Natural killer cell (primary cell): Measurements from ENCODE around the gene C11orf91. TPM values are rescaled to one million over a fixed set of nuclear protein-coding genes. Genes with fewer than 3 reads are reported as not detected.
"Not testable (repeated sequence)": the region's sequence is repeated elsewhere in the genome, so short reads cannot be mapped to it uniquely, and the experiment has no call there.

Experiments
- ATAC-seq, 3 donors: fragments of 150-1000 bp in 2 of 3; fragments of 200-7000 bp in 1 of 3; cut with Tn5 transposase; 1 replicate in 1 of 3; 2 replicates in 2 of 3; pipeline ENCODE4 v1.10.0; 2021; ENCODE audit warnings: mild to moderate bottlenecking in 2 of 3, moderate library complexity in 2 of 3
- DNase-seq, 2 donors: peaks; one replicate each; pipeline versions ENCODE4 v3.0.0 to v3.0.0-alpha.2; 2013 to 2021; ENCODE audit warnings: mixed read lengths in 1 of 2
- H3K27ac ChIP-seq: one replicate; pipeline ENCODE4 v1.5.1; 2013; ENCODE audit warnings: mild to moderate bottlenecking, low read length
- H3K27me3 ChIP-seq: one replicate; pipeline ENCODE4 v1.6.1; 2013; ENCODE audit warnings: low read length; ENCODE audit not compliant: control insufficient read depth, insufficient read depth
- H3K36me3 ChIP-seq: one replicate; pipeline ENCODE4 v1.6.1; 2013; ENCODE audit warnings: low read length; ENCODE audit not compliant: control insufficient read depth, insufficient read depth
- H3K4me1 ChIP-seq: one replicate; pipeline ENCODE4 v1.6.1; 2013; ENCODE audit warnings: low read length; ENCODE audit not compliant: control insufficient read depth, insufficient read depth
- H3K4me3 ChIP-seq: one replicate; pipeline ENCODE4 v1.5.1; 2013; ENCODE audit warnings: low read length
- H3K9me3 ChIP-seq: one replicate; pipeline ENCODE4 v1.6.1; 2013; ENCODE audit warnings: low read length; ENCODE audit not compliant: control insufficient read depth, insufficient read depth
- H3K27ac Mint-ChIP-seq, 2 donors: one replicate each; pipeline ENCODE4 v1.8.0; 2022; ENCODE audit warnings: mild to moderate bottlenecking in 2 of 2, mixed read lengths in 2 of 2, moderate library complexity in 1 of 2
- H3K27me3 Mint-ChIP-seq, 2 donors: one replicate each; pipeline ENCODE4 v1.8.0; 2022; ENCODE audit warnings: low read depth in 2 of 2, mixed read lengths in 2 of 2
- H3K36me3 Mint-ChIP-seq: one replicate; pipeline ENCODE4 v1.8.0; 2022; ENCODE audit warnings: mixed read lengths
- H3K4me1 Mint-ChIP-seq, 2 donors: one replicate each; pipeline ENCODE4 v1.8.0; 2022; ENCODE audit warnings: mixed read lengths in 2 of 2
- H3K4me3 Mint-ChIP-seq: one replicate; pipeline ENCODE4 v1.8.0; 2022; ENCODE audit warnings: mild to moderate bottlenecking, moderate library complexity, mixed read lengths
- H3K9me3 Mint-ChIP-seq, 2 donors: one replicate each; pipeline ENCODE4 v1.8.0; 2022; ENCODE audit warnings: mixed read lengths in 2 of 2
- WGBS: methylation state at CpG from one replicate; pipeline ENCODE4 v1.1.7; 2013; ENCODE audit warnings: missing lambda C conversion rate; ENCODE audit not compliant: insufficient coverage; 5-methylcytosine and 5-hydroxymethylcytosine counted together
- intact Hi-C: fragments of 100-400 bp; cut with micrococcal nuclease; formaldehyde crosslinking; loops from one replicate; pipeline ENCODE4 v1.14.2; 2022
- total RNA-seq, 4 donors: library from RNA; stranded (reverse); fragments of 120-200 nt in 1 of 4; gene quantifications; one replicate each; pipeline versions ENCODE4 v1.2.3 to v1.2.4, GENCODE V29; 2013 to 2022
- TF ChIP-seq, protein P1 (sequence below): fragments of 200-600 bp; IDR thresholded peaks from one replicate; pipeline ENCODE4 v1.8.0; 2022; ENCODE audit warnings: antibody characterized with exemption

Gene C11orf91
- total RNA-seq, 3 donors from 2014 or later (not counting 1 experiment from before 2014, with no cell fraction given): not detected

DNA sequence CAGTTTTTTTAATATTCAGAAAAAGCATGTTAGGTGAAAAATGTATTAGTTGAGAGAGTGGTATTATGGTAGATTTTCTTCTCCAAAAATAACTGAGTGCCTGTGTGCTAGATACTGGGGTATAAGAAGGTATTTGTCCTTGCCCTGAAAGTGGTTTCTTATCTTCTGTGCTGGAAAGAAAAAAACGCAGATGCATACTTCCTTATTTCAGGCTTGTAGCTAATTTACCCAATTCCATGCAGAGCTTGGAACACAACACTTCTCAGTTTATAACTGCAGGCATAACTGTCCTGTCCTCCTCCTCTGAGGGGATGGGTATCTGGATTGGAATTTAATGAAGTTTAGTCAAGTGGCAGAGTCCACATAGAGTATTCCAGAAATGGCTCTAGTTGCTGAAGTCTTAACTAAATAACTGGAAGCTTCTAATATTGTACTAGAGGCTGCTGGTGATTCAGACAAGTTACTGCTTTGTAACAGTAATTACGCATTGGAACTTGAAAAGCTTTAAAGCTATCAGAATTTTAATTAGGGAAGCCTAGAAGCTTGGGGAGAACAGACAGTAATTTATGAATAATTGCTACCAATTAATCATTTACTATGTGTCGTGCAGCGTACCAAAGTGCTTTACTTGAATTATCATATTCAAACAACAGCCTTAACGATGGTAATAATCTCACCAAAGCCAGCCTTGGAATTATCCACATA lies 12.7 kb upstream of the C11orf91 start:
- intact Hi-C loops: no loop called here
- TF ChIP-seq, protein P1, sequence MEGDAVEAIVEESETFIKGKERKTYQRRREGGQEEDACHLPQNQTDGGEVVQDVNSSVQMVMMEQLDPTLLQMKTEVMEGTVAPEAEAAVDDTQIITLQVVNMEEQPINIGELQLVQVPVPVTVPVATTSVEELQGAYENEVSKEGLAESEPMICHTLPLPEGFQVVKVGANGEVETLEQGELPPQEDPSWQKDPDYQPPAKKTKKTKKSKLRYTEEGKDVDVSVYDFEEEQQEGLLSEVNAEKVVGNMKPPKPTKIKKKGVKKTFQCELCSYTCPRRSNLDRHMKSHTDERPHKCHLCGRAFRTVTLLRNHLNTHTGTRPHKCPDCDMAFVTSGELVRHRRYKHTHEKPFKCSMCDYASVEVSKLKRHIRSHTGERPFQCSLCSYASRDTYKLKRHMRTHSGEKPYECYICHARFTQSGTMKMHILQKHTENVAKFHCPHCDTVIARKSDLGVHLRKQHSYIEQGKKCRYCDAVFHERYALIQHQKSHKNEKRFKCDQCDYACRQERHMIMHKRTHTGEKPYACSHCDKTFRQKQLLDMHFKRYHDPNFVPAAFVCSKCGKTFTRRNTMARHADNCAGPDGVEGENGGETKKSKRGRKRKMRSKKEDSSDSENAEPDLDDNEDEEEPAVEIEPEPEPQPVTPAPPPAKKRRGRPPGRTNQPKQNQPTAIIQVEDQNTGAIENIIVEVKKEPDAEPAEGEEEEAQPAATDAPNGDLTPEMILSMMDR: no peak
- no peaks in the 10 kb centered on the region for H3K36me3 Mint-ChIP-seq
- H3K27me3 Mint-ChIP-seq: no peaks in the 10 kb centered on the region
- Histone ChIP-seq H3K4me3 (no peak overlapping the region), H3K36me3 (peaks cover 10% of the 10 kb centered on the region), H3K9me3 (no peaks in the 10 kb centered on the region), H3K27me3 (no peaks in the 10 kb centered on the region), H3K27ac (no peak overlapping the region), H3K4me1 (no peaks in the 10 kb centered on the region)
- no peak for DNase-seq
- no peak for ATAC-seq
- H3K9me3 Mint-ChIP-seq: no peaks in the 10 kb centered on the region
- H3K27ac Mint-ChIP-seq: no peak overlapping the region
- no peaks in the 10 kb centered on the region for H3K4me1 Mint-ChIP-seq
- WGBS: 100% methylated on average over 4 of the region's 5 CpGs
- no peak overlapping the region for H3K4me3 Mint-ChIP-seq

DNA sequence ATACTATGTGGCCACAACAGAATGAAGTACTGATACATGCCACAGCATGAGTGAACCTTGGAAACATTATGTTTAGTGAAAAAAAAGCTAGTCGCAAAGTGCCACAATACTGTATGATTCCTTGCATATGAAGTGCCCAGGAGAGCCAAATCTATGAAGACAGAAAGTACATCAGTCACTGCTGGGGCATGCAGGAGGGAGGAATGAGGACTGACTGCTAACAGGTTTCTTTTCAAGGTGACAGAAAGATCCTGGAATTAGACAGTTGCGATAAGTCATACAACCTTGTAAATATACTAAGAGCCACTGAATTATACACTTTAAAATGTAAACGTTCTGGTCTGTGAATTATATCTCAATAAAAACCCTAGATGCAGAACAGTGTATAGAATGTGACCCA lies 11.8 kb upstream of the C11orf91 start:
- TF ChIP-seq, protein P1: no peak
- Histone ChIP-seq H3K4me1 (no peaks in the 10 kb centered on the region), H3K27me3 (no peaks in the 10 kb centered on the region), H3K27ac (no peak overlapping the region), H3K36me3 (peaks cover 10% of the 10 kb centered on the region), H3K4me3 (no peak overlapping the region), H3K9me3 (no peaks in the 10 kb centered on the region)
- Mint-ChIP-seq H3K27ac (no peak overlapping the region), H3K9me3 (no peaks in the 10 kb centered on the region), H3K27me3 (no peaks in the 10 kb centered on the region), H3K4me1 (no peaks in the 10 kb centered on the region), H3K4me3 (no peak overlapping the region), H3K36me3 (no peaks in the 10 kb centered on the region)
- DNase-seq: no peak
- ATAC-seq: no peak
- 100% methylated on average over 1 of the region's 3 CpGs for WGBS
- intact Hi-C loops: no loop called here

DNA sequence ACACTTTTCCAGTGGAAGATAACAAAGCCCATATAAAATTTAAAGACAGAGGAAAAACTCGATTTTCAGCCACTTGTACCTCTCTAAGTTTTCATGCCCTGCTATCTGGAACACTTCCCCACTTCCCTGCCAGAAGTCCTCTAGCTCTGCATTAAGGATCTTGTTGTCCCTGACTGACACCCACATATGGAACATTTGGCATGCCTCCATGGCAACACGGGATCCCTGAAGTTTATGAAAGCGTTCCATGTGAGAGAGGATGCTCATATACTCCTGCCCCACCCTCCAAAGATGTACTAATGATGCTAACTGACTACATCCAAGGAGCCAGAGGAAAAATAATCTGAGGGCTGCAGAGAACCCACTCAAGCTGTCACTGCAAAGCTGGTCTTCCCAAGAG lies 8.8 kb upstream of the C11orf91 start:
- Mint-ChIP-seq H3K36me3 (no peaks in the 10 kb centered on the region), H3K27me3 (no peaks in the 10 kb centered on the region), H3K4me3 (no peak overlapping the region), H3K27ac (no peak overlapping the region), H3K4me1 (peaks cover 0 to 7% of the 10 kb centered on the region in 2 donors), H3K9me3 (no peaks in the 10 kb centered on the region)
- DNase-seq: no peak
- ATAC-seq: no peak
- WGBS: 100% methylated on average over 3 of the region's 3 CpGs
- Histone ChIP-seq H3K27ac (no peak overlapping the region), H3K27me3 (no peaks in the 10 kb centered on the region), H3K4me3 (no peak overlapping the region), H3K4me1 (no peaks in the 10 kb centered on the region), H3K36me3 (peaks cover 8% of the 10 kb centered on the region), H3K9me3 (no peaks in the 10 kb centered on the region)
- TF ChIP-seq, protein P1: no peak
- intact Hi-C loops: no loop called here

DNA sequence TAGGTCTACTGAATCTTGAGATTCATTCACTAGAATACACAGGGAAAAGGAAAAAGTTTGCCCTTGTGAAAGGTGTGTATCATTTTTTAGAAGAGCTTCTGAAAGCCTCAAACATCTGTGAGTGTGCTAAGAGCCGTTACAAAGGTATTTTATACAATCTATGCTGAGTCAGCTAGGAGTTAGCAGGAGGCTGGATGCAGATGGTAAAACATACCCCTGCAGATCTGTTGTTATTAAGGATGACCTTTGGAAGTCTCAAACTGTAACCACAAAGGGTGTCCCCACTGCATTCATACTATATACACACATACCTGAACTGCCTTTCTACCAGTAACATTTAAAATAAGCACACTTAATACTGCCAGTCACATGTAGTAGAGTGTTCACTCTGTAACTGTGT lies 8.4 kb upstream of the C11orf91 start:
- Histone ChIP-seq H3K36me3 (peaks cover 6% of the 10 kb centered on the region), H3K27me3 (no peaks in the 10 kb centered on the region), H3K4me3 (no peak overlapping the region), H3K4me1 (no peaks in the 10 kb centered on the region), H3K9me3 (no peaks in the 10 kb centered on the region), H3K27ac (no peak overlapping the region)
- no peaks in the 10 kb centered on the region for H3K9me3 Mint-ChIP-seq
- no peak for ATAC-seq
- TF ChIP-seq, protein P1: no peak
- DNase-seq: no peak
- intact Hi-C loops: no loop called here
- peaks cover 0 to 7% of the 10 kb centered on the region in 2 donors for H3K4me1 Mint-ChIP-seq
- no peak overlapping the region for H3K27ac Mint-ChIP-seq
- H3K27me3 Mint-ChIP-seq: no peaks in the 10 kb centered on the region
- H3K36me3 Mint-ChIP-seq: no peaks in the 10 kb centered on the region
- WGBS: 75% methylated on average over 1 of the region's 1 CpG
- H3K4me3 Mint-ChIP-seq: no peak overlapping the region

DNA sequence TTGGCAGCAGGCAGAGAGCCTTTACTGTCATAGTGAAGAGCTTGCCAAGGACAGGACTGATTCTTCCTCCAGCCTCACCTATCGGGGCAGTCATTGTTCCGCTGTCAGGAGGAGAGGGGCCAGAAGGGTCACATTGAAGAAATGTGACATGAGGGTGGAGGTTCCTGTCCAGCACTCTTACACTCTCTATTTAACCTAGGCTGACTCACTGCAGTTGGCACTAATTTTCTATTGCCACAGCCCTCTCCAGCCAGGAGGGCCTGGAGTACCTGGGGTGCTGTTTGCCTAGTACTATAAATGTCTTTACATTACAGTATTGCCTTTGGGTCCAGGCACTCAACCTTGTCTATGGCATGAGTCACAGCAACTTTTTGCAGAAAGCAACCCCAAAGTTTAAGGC lies 7.2 kb upstream of the C11orf91 start:
- H3K9me3 ChIP-seq, H3K4me1 ChIP-seq, H3K4me1 Mint-ChIP-seq, H3K4me3 Mint-ChIP-seq, H3K27ac Mint-ChIP-seq, DNase-seq, H3K27ac ChIP-seq, H3K9me3 Mint-ChIP-seq, H3K27me3 ChIP-seq, H3K36me3 Mint-ChIP-seq, intact Hi-C loops, ATAC-seq, H3K36me3 ChIP-seq, H3K4me3 ChIP-seq, H3K27me3 Mint-ChIP-seq: not testable (repeated sequence)
- no CpG with 5 or more reads among the region's 2 CpGs for WGBS
